GM23248 (cell line): ENCODE data around the gene NUP214. TPM values are rescaled to one million over a fixed set of nuclear protein-coding genes. Genes with fewer than 3 reads are reported as not detected.

ENCODE experiments used
- DNase-seq: peaks from one replicate; pipeline ENCODE4 v3.0.0-alpha.2; 2015
- H2AFZ ChIP-seq: fragments of 200-600 bp; sonication (generic); 2 replicates; pipeline ENCODE4 v1.6.1; 2016; ENCODE audit warnings: antibody characterized with exemption
- H3F3A ChIP-seq: fragments of 200-600 bp; sonication (generic); 2 replicates; pipeline ENCODE4 v1.6.1; 2016; ENCODE audit warnings: mild to moderate bottlenecking, antibody characterized with exemption, mixed run types; ENCODE audit not compliant: insufficient read depth
- H3K27ac ChIP-seq: fragments of 200-600 bp; sonication (generic); 2 replicates; pipeline ENCODE4 v1.5.1; 2016; ENCODE audit warnings: mild to moderate bottlenecking
- H3K27me3 ChIP-seq: fragments of 200-600 bp; sonication (generic); replicated peaks from 2 replicates; pipeline ENCODE4 v1.6.1; 2016; ENCODE audit warnings: mild to moderate bottlenecking; ENCODE audit not compliant: insufficient read depth
- H3K36me3 ChIP-seq: fragments of 200-600 bp; sonication (generic); 2 replicates; pipeline ENCODE4 v1.6.1; 2016; ENCODE audit warnings: low read depth, mild to moderate bottlenecking
- H3K4me1 ChIP-seq: fragments of 200-600 bp; sonication (generic); 2 replicates; pipeline ENCODE4 v1.6.1; 2016; ENCODE audit warnings: mild to moderate bottlenecking; ENCODE audit not compliant: insufficient read depth
- H3K4me2 ChIP-seq: fragments of 200-600 bp; sonication (generic); one replicate; pipeline ENCODE4 v1.6.1; 2016; ENCODE audit warnings: mild to moderate bottlenecking; ENCODE audit not compliant: unreplicated experiment
- H3K4me3 ChIP-seq: fragments of 200-600 bp; sonication (generic); 2 replicates; pipeline ENCODE4 v1.5.1; 2016; ENCODE audit warnings: mild to moderate bottlenecking
- H3K79me2 ChIP-seq: fragments of 200-600 bp; sonication (generic); 2 replicates; pipeline ENCODE4 v1.6.1; 2016; ENCODE audit warnings: mild to moderate bottlenecking; ENCODE audit not compliant: insufficient read depth
- H3K9ac ChIP-seq: fragments of 200-600 bp; sonication (generic); 2 replicates; pipeline ENCODE4 v1.6.1; 2016; ENCODE audit warnings: mild to moderate bottlenecking
- H3K9me2 ChIP-seq: fragments of 200-600 bp; sonication (generic); 2 replicates; pipeline ENCODE4 v1.6.1; 2016; ENCODE audit warnings: mixed run types, mild to moderate bottlenecking, moderate library complexity; ENCODE audit not compliant: insufficient read depth
- H3K9me3 ChIP-seq: fragments of 200-600 bp; sonication (generic); one replicate; pipeline ENCODE4 v1.6.1; 2017; ENCODE audit warnings: low read depth
- H4K20me1 ChIP-seq: fragments of 200-600 bp; sonication (generic); 2 replicates; pipeline ENCODE4 v1.6.0; 2016; ENCODE audit not compliant: insufficient read depth
- EZH2 ChIP-seq: fragments of 200-600 bp; sonication (generic); IDR thresholded peaks from 2 replicates; pipeline ENCODE4 v1.6.1; 2018; ENCODE audit warnings: antibody characterized with exemption, mild to moderate bottlenecking; ENCODE audit not compliant: insufficient read depth, poor library complexity, severe bottlenecking
- EZH2phosphoT487 ChIP-seq: fragments of 200-600 bp; sonication (generic); IDR thresholded peaks from 2 replicates; pipeline ENCODE4 v1.6.1; 2018; ENCODE audit warnings: antibody characterized with exemption, moderate library complexity, mild to moderate bottlenecking, low read depth; ENCODE audit not compliant: insufficient read depth
- WGBS, 2 experiments: methylation state at CpG; one replicate each; pipeline ENCODE4 v1.1.6; 2015 to 2017; ENCODE audit warnings: low lambda C conversion rate in 2 of 2, low coverage in 1 of 2; ENCODE audit errors: missing lambda C conversion rate in 2 of 2; 5-methylcytosine and 5-hydroxymethylcytosine counted together
- in situ Hi-C: fragments of 300-500 bp; cut with MboI; formaldehyde crosslinking; loops from 2 replicates; pipeline ENCODE4 v1.15.0; 2020
- polyA plus RNA-seq: library from polyadenylated mRNA; unstranded; fragments of >200 nt; fragmentation: Nextera tagmentation; extraction: Ambion mirVana; gene quantifications from 2 replicates; pipeline ENCODE4 v1.2.1, GENCODE V29; 2016
- small RNA-seq: library from RNA; depleted of rRNA; stranded (forward); fragments of <200 nt; gene quantifications from one replicate; pipeline ENCODE3, GENCODE V24; 2014; ENCODE audit warnings: low read depth, low replicate concordance
- total RNA-seq: library from RNA; depleted of rRNA; stranded (reverse); fragments of >200 nt; shearing (Covaris generic); gene quantifications from 2 replicates; pipeline ENCODE4 v1.2.3, GENCODE V29; 2014; rRNA removed

The NUP214 gene
- total and polyA plus RNA-seq, 2 experiments from 2014 or later = 13.1 to 14.3 TPM

- peak; percentile 42 for DNase-seq
- no peaks in the 10 kb centered on the region for H4K20me1 ChIP-seq
- H3K27ac ChIP-seq = no peak overlapping the region
- WGBS, 2 experiments = 8 to 30% methylated on average over 4 to 61 of the region's 61 CpGs
- H3K4me3 ChIP-seq = peak overlapping the region; percentile 44; the same call in 1 of the 2 replicates
- no peaks in the 10 kb centered on the region for H3K36me3 ChIP-seq
- no peaks in the 10 kb centered on the region for H3K79me2 ChIP-seq
- in situ Hi-C loops = no loop called here
- no peaks in the 10 kb centered on the region for H3F3A ChIP-seq
- peak; percentile 66 for TF ChIP-seq EZH2
- TF ChIP-seq EZH2phosphoT487 = no peak
- peaks cover 30% of the 10 kb centered on the region for H3K27me3 ChIP-seq
- no peaks in the 10 kb centered on the region for H3K9me2 ChIP-seq
- no peak overlapping the region for H3K9ac ChIP-seq
- no peak overlapping the region for H2AFZ ChIP-seq
- H3K9me3 ChIP-seq = no peaks in the 10 kb centered on the region
- H3K4me2 ChIP-seq = no peak overlapping the region
- H3K4me1 ChIP-seq = no peaks in the 10 kb centered on the region
These were observed 157.5 kb downstream of the NUP214 start for GRCh38 chr9:131282688-131283422.

Small RNAs within 50 kb of the gene (small RNA-seq; reads per million reads assigned to genes)
- not detected for gene RNU6-881P

Other genes starting within 250 kb of the NUP214 start
- gene QRFP, start 228.8 kb upstream of the NUP214 start, total RNA-seq = not detected in 2 replicates
- 0.18 and 0.53 TPM in 2 replicates for gene QRFP, start 228.8 kb upstream of the NUP214 start, polyA plus RNA-seq
- gene FIBCD1, start 186.3 kb upstream of the NUP214 start, total RNA-seq = 20.2 and 20.9 TPM in 2 replicates
- 21.4 and 23.7 TPM in 2 replicates for gene FIBCD1, start 186.3 kb upstream of the NUP214 start, polyA plus RNA-seq
- gene LAMC3, start 116.4 kb upstream of the NUP214 start, total RNA-seq = not detected in 2 replicates
- gene LAMC3, start 116.4 kb upstream of the NUP214 start, polyA plus RNA-seq = not detected in 2 replicates
- not detected in 2 replicates for gene AIF1L, start 29.1 kb upstream of the NUP214 start, total RNA-seq
- 0.28 TPM in 1 of 2 replicates, not detected in the other for gene AIF1L, start 29.1 kb upstream of the NUP214 start, polyA plus RNA-seq
- gene FAM78A, start 150.9 kb downstream of the NUP214 start, total RNA-seq = 0.38 and 1.1 TPM in 2 replicates
- gene FAM78A, start 150.9 kb downstream of the NUP214 start, polyA plus RNA-seq = 0.23 and 0.29 TPM in 2 replicates
- 0.13 and 0.32 TPM in 2 replicates for gene PLPP7, start 164.1 kb downstream of the NUP214 start, total RNA-seq
- 0.65 and 0.67 TPM in 2 replicates for gene PLPP7, start 164.1 kb downstream of the NUP214 start, polyA plus RNA-seq